Activated effector memory CD4-positive, alpha-beta T cell treated with Interleukin-2 at 50 U/mL for 16 hours (primary cell): ENCODE measurements around the gene TBXAS1.

Experiments used
- DNase-seq: peaks from one replicate; pipeline ENCODE4 v3.0.0-alpha.2; 2020

TBXAS1 gene

DNA sequence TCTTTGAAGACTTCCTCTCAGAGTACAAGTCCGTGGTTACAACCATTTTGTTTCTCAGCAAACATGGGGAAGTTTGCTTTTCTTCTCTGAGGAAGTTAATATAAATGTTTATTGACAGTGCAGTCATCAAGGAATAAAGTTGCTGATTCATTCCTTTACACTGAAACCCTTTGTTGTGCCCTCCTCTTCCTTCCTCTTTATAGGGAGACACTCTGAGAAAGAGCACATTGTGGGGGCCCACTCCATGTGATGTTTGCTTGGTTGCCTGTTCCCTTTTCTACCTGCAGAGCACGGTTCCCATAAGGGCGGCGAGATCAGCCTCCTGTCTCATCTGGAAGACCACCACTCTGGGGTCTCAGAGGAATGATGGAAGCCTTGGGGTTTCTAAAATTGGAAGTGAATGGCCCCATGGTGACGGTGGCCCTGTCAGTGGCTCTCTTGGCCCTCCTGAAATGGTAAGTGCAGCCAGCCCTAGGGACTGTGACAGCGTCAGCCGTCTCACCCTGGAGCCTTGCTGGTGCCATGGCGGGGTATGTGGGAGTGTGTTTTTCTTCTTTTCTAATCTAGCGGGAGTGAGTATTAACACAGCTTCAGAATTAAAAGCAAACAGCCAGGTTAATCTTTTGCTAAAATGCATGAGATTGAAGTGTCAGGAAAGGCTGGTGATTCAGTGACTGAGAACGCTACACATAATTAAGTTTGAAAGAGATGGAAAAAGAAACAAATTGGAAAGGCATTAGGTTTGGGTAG is at the start of gene TBXAS1:
TBXAS1 (plus strand) TSS at position 240 of the 750 bp plus-strand sequence; CDS start at position 367, 127 bp downstream.
- peak; percentile 20 for DNase-seq

- no peak for DNase-seq
Measured at GRCh38 chr7:139782932-139783331, 46.1 kb upstream of the TBXAS1 start.

DNA sequence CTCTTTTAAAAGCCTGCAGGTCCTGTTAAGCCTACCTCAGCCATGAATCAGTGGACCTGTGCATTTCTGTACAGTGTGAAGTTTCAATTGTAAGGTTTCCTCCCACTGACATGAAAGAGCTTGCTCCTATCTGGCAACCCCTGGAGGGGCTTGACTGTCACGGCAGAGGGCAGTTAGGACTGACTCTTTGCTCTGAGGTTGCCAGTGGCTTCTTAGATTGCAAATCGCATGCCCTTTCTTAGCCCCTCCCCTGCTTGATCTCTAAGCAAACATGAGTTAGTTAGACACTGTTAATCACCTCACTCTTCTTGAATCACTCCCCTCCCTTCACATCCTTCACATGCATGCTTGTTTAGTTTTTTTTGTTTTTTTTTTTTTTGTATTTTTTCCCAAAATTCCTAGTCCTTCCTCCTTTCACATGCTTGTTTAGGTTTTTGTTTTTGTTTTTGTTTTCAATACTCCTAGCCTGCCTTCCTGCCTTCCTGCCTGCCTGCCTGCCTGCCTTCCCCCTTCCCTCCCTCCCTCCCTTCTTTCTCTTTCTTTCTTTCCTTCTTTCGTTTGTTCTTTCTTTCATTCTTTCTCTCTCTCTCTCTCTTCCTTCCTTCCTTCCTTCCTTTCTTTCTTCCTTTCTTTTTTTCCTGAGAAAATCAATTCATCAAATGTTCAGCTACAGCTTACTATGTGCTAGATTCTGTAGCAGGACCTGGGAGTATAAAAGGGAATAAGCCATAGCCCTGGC is 45.2 kb upstream of the TBXAS1 start:
- DNase-seq = no peak

DNA sequence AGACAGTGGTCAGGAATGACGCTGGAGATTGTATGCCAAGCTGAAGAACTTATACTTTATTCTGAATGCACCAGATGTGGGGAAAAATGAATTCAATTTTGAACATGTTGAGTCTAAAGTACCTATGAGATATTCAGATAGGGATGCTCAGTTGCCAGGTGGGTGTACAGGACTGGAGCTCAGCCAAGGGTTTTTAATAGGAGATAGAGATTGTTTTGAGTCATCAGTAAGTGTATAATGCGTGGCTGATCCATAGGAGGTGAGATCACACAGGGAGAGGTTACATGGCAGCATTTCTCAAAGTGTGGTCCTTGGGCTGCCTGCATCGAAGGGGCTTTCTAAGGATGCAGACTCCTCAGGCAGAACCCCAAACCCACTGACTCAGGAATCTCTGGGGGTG is 44.4 kb upstream of the TBXAS1 start:
- no peak for DNase-seq

DNA sequence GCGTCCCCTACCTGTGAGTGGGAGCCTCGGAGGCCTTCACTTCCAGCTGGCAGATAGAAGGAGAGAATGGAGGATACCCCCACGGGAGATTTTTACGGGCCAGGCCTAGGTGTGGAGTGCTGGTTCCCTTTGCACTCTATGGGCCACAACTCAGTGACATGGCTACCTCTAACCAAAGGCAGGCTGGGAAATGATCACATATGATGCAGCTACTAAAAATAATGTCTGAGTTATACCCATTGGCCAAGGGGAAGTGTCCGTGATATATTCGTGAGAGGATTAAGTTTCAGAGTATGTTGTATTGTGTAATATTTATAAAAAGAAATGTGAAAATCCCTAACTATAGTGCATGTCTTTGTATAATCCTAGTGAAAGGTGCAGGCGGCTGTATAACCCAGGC is 37.7 kb upstream of the TBXAS1 start:
- DNase-seq = no peak

- no peak for DNase-seq
Measured at GRCh38 chr7:139797607-139798006, 31.5 kb upstream of the TBXAS1 start.

DNA sequence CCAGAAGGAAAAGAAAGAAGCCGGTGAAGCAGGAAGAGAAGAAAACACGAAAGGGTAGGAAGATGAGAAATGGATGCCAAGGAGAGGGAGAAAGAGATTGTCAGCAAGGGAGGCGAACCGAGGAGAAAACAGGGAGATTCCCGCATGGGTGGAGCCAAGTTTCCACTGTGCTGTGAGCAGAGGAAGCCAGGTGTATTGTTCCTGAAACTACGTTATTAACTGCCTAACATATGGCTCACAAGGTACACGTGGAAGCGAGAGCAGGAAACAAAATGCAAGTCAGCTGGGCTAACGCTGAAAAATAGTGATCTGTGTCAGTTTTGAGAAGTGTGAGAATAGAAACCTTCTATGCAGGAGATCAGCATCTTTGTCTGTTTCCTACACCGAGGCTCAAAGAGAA is 30.8 kb upstream of the TBXAS1 start:
- no peak for DNase-seq

DNA sequence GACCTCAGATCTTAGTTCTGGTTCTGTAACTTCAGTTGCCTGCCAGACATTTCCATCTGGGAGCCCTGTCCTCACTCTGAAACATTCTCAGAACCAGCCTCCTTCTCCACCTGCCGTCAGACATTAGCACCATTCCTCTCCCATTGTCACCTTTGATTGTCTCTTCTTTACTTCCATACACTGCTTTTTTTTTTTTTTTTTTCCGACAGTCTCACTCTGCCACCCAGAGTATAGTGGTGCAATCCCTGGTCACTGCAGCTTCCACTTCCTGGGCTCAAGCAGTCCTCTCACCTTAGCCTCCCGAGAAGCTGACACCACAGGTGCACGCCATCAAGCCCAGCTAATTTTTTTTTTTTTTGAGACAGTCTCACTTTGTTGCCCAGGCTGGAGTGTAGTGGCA is 30.2 kb upstream of the TBXAS1 start:
- no peak for DNase-seq

DNA sequence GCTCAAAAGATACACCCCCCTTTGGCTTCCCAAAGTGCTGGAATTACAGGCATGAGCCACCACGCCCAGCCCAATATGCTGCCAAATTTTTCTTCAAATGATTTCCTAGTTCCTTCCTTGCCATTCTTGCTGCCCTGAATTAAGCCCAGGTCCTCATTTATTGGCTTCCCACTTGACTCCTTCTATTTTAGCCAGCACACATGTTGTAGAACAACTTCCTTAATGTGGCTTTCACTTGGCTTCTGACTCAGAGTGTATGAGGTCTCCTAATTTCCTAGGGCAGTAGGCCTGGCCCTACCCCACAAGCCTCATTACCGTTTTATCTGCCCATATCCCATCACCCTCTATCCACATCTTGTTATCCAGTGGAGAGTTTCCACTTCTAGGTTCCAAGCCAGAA is 29.5 kb upstream of the TBXAS1 start:
- DNase-seq = no peak

DNA sequence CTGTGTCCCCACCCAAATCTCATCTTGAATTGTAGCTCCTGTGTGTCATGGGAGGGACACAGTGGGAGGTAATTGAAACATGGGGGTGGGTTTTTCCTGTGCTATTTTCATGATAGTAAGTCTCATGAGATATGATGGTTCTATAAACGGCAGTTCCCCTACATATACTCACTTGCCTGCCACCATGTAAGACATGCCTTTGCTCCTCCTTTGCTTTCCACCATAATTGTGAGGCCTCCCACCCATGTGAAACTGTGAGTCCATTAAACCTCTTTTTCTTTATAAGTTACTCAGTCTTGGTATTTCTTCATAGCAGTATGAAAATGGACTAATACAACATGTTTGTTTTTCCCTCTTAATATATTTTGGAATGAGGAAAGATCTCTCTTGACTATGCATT is 24.5 kb upstream of the TBXAS1 start:
- DNase-seq = no peak

GRCh38 chr7:139807009-139807408 is 22.1 kb upstream of the TBXAS1 start:
- DNase-seq = no peak

GRCh38 chr7:139808427-139808826 is 20.6 kb upstream of the TBXAS1 start:
- DNase-seq = no peak

- no peak for DNase-seq
Measured at GRCh38 chr7:139808846-139809442, 20.1 kb upstream of the TBXAS1 start.

GRCh38 chr7:139811066-139811465 is 18.0 kb upstream of the TBXAS1 start:
- no peak for DNase-seq

GRCh38 chr7:139813151-139813550 is 15.9 kb upstream of the TBXAS1 start:
- no peak for DNase-seq

GRCh38 chr7:139813689-139814088 is 15.4 kb upstream of the TBXAS1 start:
- DNase-seq = no peak

GRCh38 chr7:139817249-139817648 is 11.8 kb upstream of the TBXAS1 start:
- no peak for DNase-seq

- no peak for DNase-seq
Measured at GRCh38 chr7:139820089-139820488, 9.0 kb upstream of the TBXAS1 start.

- DNase-seq = no peak
Measured at GRCh38 chr7:139821349-139822105, 7.5 kb upstream of the TBXAS1 start.

- DNase-seq = no peak
Measured at GRCh38 chr7:139822855-139823254, 6.2 kb upstream of the TBXAS1 start.

DNA sequence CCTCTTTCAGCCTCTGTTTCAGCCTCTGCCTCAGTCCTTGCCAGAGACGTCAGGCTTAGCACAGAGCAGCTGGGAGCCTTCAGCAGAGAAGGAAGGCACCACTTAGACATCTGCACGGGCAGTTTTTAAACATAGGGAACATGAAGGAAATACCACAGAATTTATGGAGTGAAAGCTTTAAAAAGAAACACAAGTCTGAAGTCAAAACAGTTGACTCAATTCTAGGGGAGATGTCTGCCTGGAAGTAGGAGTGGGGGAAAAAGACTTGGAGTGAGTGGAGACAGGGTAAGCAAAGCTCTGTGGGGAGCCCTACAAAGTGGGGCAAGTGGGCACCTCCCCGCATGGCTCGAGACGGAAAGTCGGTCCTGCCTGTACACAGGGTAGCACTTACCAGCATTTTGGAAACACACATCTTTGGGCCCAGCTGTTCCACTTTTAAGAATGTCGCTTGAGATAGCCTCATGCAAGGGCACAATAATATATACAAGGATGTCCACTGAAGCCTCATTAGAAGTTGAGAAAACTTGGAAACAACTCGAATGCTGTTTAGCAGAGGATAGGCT is 5.0 kb upstream of the TBXAS1 start:
- no peak for DNase-seq

- DNase-seq = no peak
Measured at GRCh38 chr7:139825666-139826290, 3.3 kb upstream of the TBXAS1 start.

DNA sequence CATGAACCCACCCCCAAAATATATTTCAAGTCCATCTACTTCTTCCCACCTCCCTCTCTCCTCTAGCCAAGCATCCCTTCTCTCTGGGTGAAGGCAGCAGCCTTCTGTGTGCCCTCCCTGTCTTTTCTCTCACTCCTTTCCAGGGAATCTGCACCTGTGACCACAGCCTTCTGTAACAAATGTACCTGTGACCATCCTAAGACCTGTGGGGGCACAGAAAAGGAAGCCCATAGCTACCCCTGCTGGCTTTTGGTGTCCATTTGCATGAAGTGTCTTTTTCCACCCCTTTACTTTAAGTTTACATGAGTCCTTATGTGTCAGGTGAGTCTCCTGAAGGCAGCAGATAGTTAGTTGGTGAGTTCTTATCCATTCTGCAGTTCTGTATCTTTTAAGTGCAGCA is 2.0 kb upstream of the TBXAS1 start:
- DNase-seq = no peak
